Neural cell (in vitro differentiated cells): Measurements from ENCODE around the gene TRIM63. TPM values are rescaled to one million over a fixed set of nuclear protein-coding genes. Genes with fewer than 3 reads are reported as not detected.

ENCODE experiments used
- H2AFZ ChIP-seq: fragments of 200-600, 300-800 bp; sonication (generic), shearing (Covaris generic); 2 replicates; pipeline ENCODE4 v1.6.0; 2014; ENCODE audit warnings: low read depth, mild to moderate bottlenecking, antibody characterized with exemption, low read length, moderate library complexity
- H3F3A ChIP-seq: fragments of 200-600 bp; shearing (Covaris generic); 2 replicates; pipeline ENCODE4 v1.6.1; 2016; ENCODE audit warnings: mild to moderate bottlenecking, moderate library complexity, mixed read lengths, antibody characterized with exemption, low read length; ENCODE audit not compliant: insufficient read depth, poor library complexity, severe bottlenecking
- H3K27ac ChIP-seq: fragments of 200-600, 300-800 bp; sonication (generic), shearing (Covaris generic); 2 replicates; pipeline ENCODE4 v1.5.1; 2014; ENCODE audit warnings: mild to moderate bottlenecking, low read length, moderate library complexity
- H3K27me3 ChIP-seq: fragments of 300-800, 200-600 bp; sonication (generic), shearing (Covaris generic); 2 replicates; pipeline ENCODE4 v1.6.0; 2014; ENCODE audit warnings: mild to moderate bottlenecking, low read depth, low read length, moderate library complexity; ENCODE audit not compliant: insufficient read depth
- H3K36me3 ChIP-seq: fragments of 300-800, 200-600 bp; sonication (generic), shearing (Covaris generic); 2 replicates; pipeline ENCODE4 v1.5.1; 2014; ENCODE audit warnings: mild to moderate bottlenecking, antibody characterized with exemption, low read length, moderate library complexity; ENCODE audit not compliant: insufficient read depth
- H3K4me2 ChIP-seq: fragments of 300-800, 200-600 bp; sonication (generic), shearing (Covaris generic); 2 replicates; pipeline ENCODE4 v1.6.0; 2014; ENCODE audit warnings: mild to moderate bottlenecking, low read length
- H3K4me3 ChIP-seq: fragments of 300-800, 200-600 bp; sonication (generic), shearing (Covaris generic); 2 replicates; pipeline ENCODE4 v1.5.1; 2014; ENCODE audit warnings: mild to moderate bottlenecking, low read length, moderate library complexity
- H3K79me2 ChIP-seq: fragments of 200-600 bp; shearing (Covaris generic); replicated peaks from 2 replicates; pipeline ENCODE4 v1.6.0; 2014; ENCODE audit warnings: mild to moderate bottlenecking, low read length, moderate library complexity; ENCODE audit not compliant: insufficient read depth
- H3K9ac ChIP-seq: fragments of 300-800, 200-600 bp; sonication (generic), shearing (Covaris generic); 2 replicates; pipeline ENCODE4 v1.6.1; 2016; ENCODE audit warnings: mild to moderate bottlenecking, low read length, mixed read lengths
- H3K9me2 ChIP-seq: fragments of 200-600 bp; shearing (Covaris generic); 2 replicates; pipeline ENCODE4 v1.6.1; 2016; ENCODE audit warnings: mild to moderate bottlenecking, low read length, mixed read lengths; ENCODE audit not compliant: insufficient read depth
- H3K9me3 ChIP-seq: fragments of 200-600, 300-800 bp; sonication (generic), shearing (Covaris generic); 2 replicates; pipeline ENCODE4 v1.6.1; 2016; ENCODE audit warnings: mild to moderate bottlenecking, mixed run types, low read length, moderate library complexity, mixed read lengths
- H4K20me1 ChIP-seq: fragments of 200-600 bp; shearing (Covaris generic); 2 replicates; pipeline ENCODE4 v1.6.1; 2016; ENCODE audit warnings: mild to moderate bottlenecking, mixed run types; ENCODE audit not compliant: insufficient read depth
- EP300 ChIP-seq: fragments of 450-650 bp; conservative IDR thresholded peaks from 2 replicates; pipeline ENCODE4 v1.6.1; 2014; ENCODE audit warnings: antibody characterized with exemption, mild to moderate bottlenecking, moderate library complexity; ENCODE audit not compliant: poor library complexity, severe bottlenecking
- EZH2 ChIP-seq: fragments of 200-600, 300-800 bp; shearing (Covaris generic), sonication (generic); IDR thresholded peaks from 2 replicates; pipeline ENCODE4 v1.6.1; 2014; ENCODE audit warnings: antibody characterized with exemption, low read length, borderline replicate concordance, mild to moderate bottlenecking; ENCODE audit not compliant: insufficient read depth, poor library complexity, severe bottlenecking
- MXI1 ChIP-seq: fragments of 450-650 bp; conservative IDR thresholded peaks from 2 replicates; pipeline ENCODE4 v1.6.1; 2014; ENCODE audit warnings: antibody characterized with exemption, mild to moderate bottlenecking; ENCODE audit not compliant: poor library complexity, severe bottlenecking
- POLR2AphosphoS5 ChIP-seq: IDR thresholded peaks from 2 replicates; pipeline ENCODE4 v1.6.1; 2012
- RAD21 ChIP-seq: fragments of 450-650 bp; conservative IDR thresholded peaks from 2 replicates; pipeline ENCODE4 v1.6.1; 2014; ENCODE audit warnings: antibody characterized with exemption, mild to moderate bottlenecking, moderate library complexity
- SMC3 ChIP-seq: fragments of 450-650 bp; conservative IDR thresholded peaks from 2 replicates; pipeline ENCODE4 v1.6.1; 2014; ENCODE audit warnings: antibody characterized with exemption, mild to moderate bottlenecking, moderate library complexity; ENCODE audit not compliant: poor library complexity
- TAF1 ChIP-seq: IDR thresholded peaks from 2 replicates; pipeline ENCODE4 v1.6.1; 2012; ENCODE audit warnings: low read depth
- polyA plus RNA-seq: library from polyadenylated mRNA; depleted of rRNA; stranded (reverse); fragments of >200 nt; gene quantifications from 2 replicates; pipeline ENCODE4 v1.2.3, GENCODE V29; 2014
- TF ChIP-seq, protein P1 (sequence below): fragments of 450-650 bp; IDR thresholded peaks from 2 replicates; pipeline ENCODE4 v1.5.1; 2014; ENCODE audit warnings: antibody characterized with exemption, mild to moderate bottlenecking, moderate library complexity; ENCODE audit not compliant: poor library complexity, severe bottlenecking
- TF ChIP-seq, protein P2 (sequence below): IDR thresholded peaks from 2 replicates; pipeline ENCODE4 v1.6.1; 2012; ENCODE audit warnings: borderline replicate concordance

Gene TRIM63
- polyA plus RNA-seq, 1 donor from 2014 or later, result not detected

DNA sequence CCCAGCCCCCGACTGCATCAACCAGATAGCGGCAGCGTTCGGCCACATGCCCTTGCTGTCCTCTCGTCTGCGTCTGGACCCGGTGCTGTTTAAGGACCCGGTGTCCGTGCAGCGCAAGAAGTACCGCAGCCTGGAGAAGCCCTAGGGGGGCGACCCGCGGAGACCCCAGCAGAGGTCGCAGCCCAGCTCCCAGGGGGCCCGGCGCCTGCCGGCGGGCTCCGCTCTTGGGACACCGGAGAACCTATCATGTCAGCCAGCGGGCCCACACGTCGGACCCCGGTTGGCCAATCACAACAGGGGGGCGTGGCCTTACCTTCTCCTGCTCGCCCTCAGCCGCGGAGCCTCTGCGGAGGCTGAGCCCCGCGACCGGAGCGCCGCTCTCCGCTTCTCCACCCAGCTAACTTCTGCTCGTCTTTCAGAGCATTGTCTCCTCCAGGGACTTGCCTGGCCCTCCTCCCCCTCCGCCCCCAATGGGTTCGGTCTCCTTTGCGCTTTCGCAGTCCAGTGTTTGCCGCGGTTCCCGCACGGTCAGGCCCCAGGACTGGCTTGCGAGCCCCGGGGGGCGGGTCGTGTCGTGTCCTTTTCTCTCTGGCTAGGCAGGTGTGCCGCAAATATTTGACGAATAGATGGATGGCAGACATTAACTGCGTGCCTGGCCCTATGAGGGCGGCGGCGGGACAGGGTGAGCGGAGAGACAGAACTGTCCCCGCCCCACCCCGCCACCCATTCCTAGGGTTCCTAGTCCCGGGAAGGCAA, 32.0 kb downstream of the TRIM63 start:
- H3K27me3 ChIP-seq, result no peaks in the 10 kb centered on the region
- H3F3A ChIP-seq, result no peaks in the 10 kb centered on the region
- H3K9me3 ChIP-seq, result no peaks in the 10 kb centered on the region
- peak overlapping the region; percentile 56 for H3K4me2 ChIP-seq
- H2AFZ ChIP-seq, result peak overlapping the region; percentile 94
- TF ChIP-seq POLR2AphosphoS5, result peak; percentile 85
- TF ChIP-seq, protein P1, sequence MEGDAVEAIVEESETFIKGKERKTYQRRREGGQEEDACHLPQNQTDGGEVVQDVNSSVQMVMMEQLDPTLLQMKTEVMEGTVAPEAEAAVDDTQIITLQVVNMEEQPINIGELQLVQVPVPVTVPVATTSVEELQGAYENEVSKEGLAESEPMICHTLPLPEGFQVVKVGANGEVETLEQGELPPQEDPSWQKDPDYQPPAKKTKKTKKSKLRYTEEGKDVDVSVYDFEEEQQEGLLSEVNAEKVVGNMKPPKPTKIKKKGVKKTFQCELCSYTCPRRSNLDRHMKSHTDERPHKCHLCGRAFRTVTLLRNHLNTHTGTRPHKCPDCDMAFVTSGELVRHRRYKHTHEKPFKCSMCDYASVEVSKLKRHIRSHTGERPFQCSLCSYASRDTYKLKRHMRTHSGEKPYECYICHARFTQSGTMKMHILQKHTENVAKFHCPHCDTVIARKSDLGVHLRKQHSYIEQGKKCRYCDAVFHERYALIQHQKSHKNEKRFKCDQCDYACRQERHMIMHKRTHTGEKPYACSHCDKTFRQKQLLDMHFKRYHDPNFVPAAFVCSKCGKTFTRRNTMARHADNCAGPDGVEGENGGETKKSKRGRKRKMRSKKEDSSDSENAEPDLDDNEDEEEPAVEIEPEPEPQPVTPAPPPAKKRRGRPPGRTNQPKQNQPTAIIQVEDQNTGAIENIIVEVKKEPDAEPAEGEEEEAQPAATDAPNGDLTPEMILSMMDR, result peak; percentile 33
- TF ChIP-seq, protein P2, sequence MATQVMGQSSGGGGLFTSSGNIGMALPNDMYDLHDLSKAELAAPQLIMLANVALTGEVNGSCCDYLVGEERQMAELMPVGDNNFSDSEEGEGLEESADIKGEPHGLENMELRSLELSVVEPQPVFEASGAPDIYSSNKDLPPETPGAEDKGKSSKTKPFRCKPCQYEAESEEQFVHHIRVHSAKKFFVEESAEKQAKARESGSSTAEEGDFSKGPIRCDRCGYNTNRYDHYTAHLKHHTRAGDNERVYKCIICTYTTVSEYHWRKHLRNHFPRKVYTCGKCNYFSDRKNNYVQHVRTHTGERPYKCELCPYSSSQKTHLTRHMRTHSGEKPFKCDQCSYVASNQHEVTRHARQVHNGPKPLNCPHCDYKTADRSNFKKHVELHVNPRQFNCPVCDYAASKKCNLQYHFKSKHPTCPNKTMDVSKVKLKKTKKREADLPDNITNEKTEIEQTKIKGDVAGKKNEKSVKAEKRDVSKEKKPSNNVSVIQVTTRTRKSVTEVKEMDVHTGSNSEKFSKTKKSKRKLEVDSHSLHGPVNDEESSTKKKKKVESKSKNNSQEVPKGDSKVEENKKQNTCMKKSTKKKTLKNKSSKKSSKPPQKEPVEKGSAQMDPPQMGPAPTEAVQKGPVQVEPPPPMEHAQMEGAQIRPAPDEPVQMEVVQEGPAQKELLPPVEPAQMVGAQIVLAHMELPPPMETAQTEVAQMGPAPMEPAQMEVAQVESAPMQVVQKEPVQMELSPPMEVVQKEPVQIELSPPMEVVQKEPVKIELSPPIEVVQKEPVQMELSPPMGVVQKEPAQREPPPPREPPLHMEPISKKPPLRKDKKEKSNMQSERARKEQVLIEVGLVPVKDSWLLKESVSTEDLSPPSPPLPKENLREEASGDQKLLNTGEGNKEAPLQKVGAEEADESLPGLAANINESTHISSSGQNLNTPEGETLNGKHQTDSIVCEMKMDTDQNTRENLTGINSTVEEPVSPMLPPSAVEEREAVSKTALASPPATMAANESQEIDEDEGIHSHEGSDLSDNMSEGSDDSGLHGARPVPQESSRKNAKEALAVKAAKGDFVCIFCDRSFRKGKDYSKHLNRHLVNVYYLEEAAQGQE, result no peak
- no peak for TF ChIP-seq SMC3
- TF ChIP-seq EP300, result peak; percentile 48
- peak; percentile 33 for TF ChIP-seq MXI1
- TF ChIP-seq TAF1, result no peak
- no peak for TF ChIP-seq RAD21
- no peak for TF ChIP-seq EZH2
- no peaks in the 10 kb centered on the region for H3K79me2 ChIP-seq
- H4K20me1 ChIP-seq, result no peaks in the 10 kb centered on the region
- H3K9ac ChIP-seq, result peak overlapping the region; percentile 82
- H3K4me3 ChIP-seq, result peak overlapping the region; percentile 93
- peak overlapping the region; percentile 73 for H3K27ac ChIP-seq
- H3K36me3 ChIP-seq, result no peaks in the 10 kb centered on the region
- H3K9me2 ChIP-seq, result no peaks in the 10 kb centered on the region

DNA sequence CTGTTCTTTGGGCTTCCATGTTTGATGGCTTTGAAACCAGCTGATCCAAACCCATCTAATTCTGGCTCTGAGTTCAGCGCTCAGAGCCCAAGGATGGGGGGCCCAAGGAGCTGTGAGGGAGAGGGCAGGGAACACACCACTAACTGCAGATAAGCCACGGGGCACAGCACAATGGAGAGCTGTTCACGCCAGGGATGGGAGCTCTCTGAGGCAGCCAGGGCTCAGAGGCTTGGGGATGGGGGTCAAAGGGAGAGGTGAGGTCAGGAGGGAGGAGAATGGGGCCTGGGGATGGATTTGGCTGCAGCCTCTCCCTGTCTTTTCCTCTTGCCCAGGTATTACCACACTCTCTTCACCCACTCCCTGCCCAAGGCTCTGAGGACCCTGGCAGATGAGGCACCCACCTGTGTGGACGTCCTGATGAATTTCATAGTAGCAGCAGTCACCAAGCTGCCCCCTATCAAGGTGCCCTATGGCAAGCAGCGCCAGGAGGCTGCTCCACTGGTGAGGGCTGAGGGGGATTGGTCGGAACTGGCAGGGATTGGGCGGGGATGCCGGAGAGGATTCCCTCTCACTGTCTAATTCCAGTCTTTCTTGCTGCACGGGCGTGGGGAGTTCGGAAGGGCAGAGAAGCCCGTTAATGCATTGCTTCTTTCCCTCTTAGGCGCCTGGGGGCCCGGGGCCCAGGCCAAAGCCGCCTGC, 32.8 kb downstream of the TRIM63 start:
- Histone ChIP-seq H3K4me2 (peak overlapping the region; percentile 42), H2AFZ (peak overlapping the region; percentile 54), H3K36me3 (no peaks in the 10 kb centered on the region), H3K79me2 (no peaks in the 10 kb centered on the region), H4K20me1 (no peaks in the 10 kb centered on the region), H3K4me3 (peak overlapping the region; percentile 93), H3K9me3 (no peaks in the 10 kb centered on the region), H3K27me3 (no peaks in the 10 kb centered on the region), H3K9me2 (no peaks in the 10 kb centered on the region), H3K27ac (no peak overlapping the region), H3K9ac (peak overlapping the region; percentile 82), H3F3A (no peaks in the 10 kb centered on the region)
- TF ChIP-seq RAD21, result no peak
- no peak for TF ChIP-seq TAF1
- no peak for TF ChIP-seq EZH2
- no peak for TF ChIP-seq EP300
- no peak for TF ChIP-seq SMC3
- TF ChIP-seq, protein P2, result no peak
- TF ChIP-seq MXI1, result no peak
- TF ChIP-seq, protein P1, result no peak
- TF ChIP-seq POLR2AphosphoS5, result no peak
